A549 (cell line): Measurements from ENCODE around the gene ZSCAN18. TPM values are rescaled to one million over a fixed set of nuclear protein-coding genes. Genes with fewer than 3 reads are reported as not detected.

Experiments
- ATAC-seq, 2 experiments: fragments of 200-7000 bp in 1 of 2; fragments of >200 bp in 1 of 2; cut with Nextera tagmentation in 1 of 2; cut with Tn5 transposase in 1 of 2; 3 replicates each; pipeline versions ENCODE4 v1.8.0 to v1.9.1; 2018 to 2020; ENCODE audit warnings: mild to moderate bottlenecking in 1 of 2, moderate library complexity in 1 of 2
- CTCF ChIA-PET: fragments of 300-600 bp; sonication (Branson Sonifier 250); formaldehyde crosslinking; extraction: SDS; loops from one replicate; lab custom pipeline; 2021; ENCODE audit warnings: antibody characterized with exemption, inconsistent platforms; lab: Yijun Ruan, JAX
- POLR2A ChIA-PET: fragments of 350-600 bp; formaldehyde crosslinking; extraction: SDS; loops from one replicate; lab custom pipeline; 2021; ENCODE audit warnings: antibody characterized with exemption, inconsistent platforms; lab: Yijun Ruan, JAX
- DNase-seq, 2 experiments: peaks; one replicate each; pipeline versions ENCODE4 v3.0.0 to v3.0.0-alpha.2; 2011 to 2016; ENCODE audit warnings: low read depth in 1 of 2, low spot score in 1 of 2
- FAIRE-seq: peaks from 2 replicates; lab custom pipeline; 2011; peaks lifted over from hg19 to GRCh38; lab: Jason Lieb, UNC
- H3K27ac ChIP-seq, 2 experiments: fragments of >200 bp; sonication (Bioruptor Twin); formaldehyde crosslinking; 3 replicates each; pipeline ENCODE4 v1.5.1; 2016 to 2017
- H3K4me1 ChIP-seq: fragments of >200 bp; sonication (Bioruptor Twin); formaldehyde crosslinking; 3 replicates; pipeline ENCODE4 v1.6.1; 2016
- H3K4me2 ChIP-seq: fragments of >200 bp; sonication (Bioruptor Twin); formaldehyde crosslinking; 3 replicates; pipeline ENCODE4 v1.6.1; 2016
- H3K4me3 ChIP-seq: fragments of >200 bp; sonication (Bioruptor Twin); formaldehyde crosslinking; 3 replicates; pipeline ENCODE4 v1.5.1; 2016
- H3K9me3 ChIP-seq: fragments of >200 bp; sonication (Bioruptor Twin); formaldehyde crosslinking; 3 replicates; pipeline ENCODE4 v1.6.1; 2016
- ATOH8 ChIP-seq: fragments of 250-450 bp; sonication (Bioruptor Pico); IDR thresholded peaks from 2 replicates; pipeline ENCODE4 v1.5.0; 2020; ENCODE audit warnings: low read depth, mild to moderate bottlenecking, moderate library complexity
- BHLHE40 ChIP-seq: IDR thresholded peaks from 2 replicates; pipeline ENCODE4 v1.6.1; 2012; ENCODE audit warnings: low read depth, low read length, inconsistent platforms
- CBX8 ChIP-seq: fragments of 200-600 bp; sonication (generic); IDR thresholded peaks from 2 replicates; pipeline ENCODE4 v1.6.1; 2016
- CHD4 ChIP-seq: fragments of 200-600 bp; sonication (generic); IDR thresholded peaks from 2 replicates; pipeline ENCODE4 v1.6.1; 2016; ENCODE audit warnings: antibody characterized with exemption, mild to moderate bottlenecking, borderline replicate concordance
- FOSB ChIP-seq: fragments of 250-450 bp; sonication (Bioruptor Pico); IDR thresholded peaks from 2 replicates; pipeline ENCODE4 v1.5.0; 2020; ENCODE audit warnings: mild to moderate bottlenecking, moderate library complexity
- FOSL2 ChIP-seq, 2 experiments: fragments of 450-650 bp in 1 of 2; fragments of >200 bp in 1 of 2; sonication (Bioruptor Twin) in 1 of 2; formaldehyde crosslinking; IDR thresholded peaks; 2 replicates each; pipeline versions ENCODE4 v1.5.0 to v1.6.1; 2016 to 2020; ENCODE audit warnings: mild to moderate bottlenecking in 1 of 2, moderate library complexity in 1 of 2
- FOXS1 ChIP-seq: fragments of 250-450 bp; sonication (Bioruptor Pico); IDR thresholded peaks from 2 replicates; pipeline ENCODE4 v1.5.0; 2020; ENCODE audit warnings: mild to moderate bottlenecking, moderate library complexity
- HEYL ChIP-seq: fragments of 250-450 bp; sonication (Bioruptor Pico); IDR thresholded peaks from 2 replicates; pipeline ENCODE4 v1.8.0; 2021; ENCODE audit warnings: mild to moderate bottlenecking, moderate library complexity
- HOXB13 ChIP-seq: fragments of 250-450 bp; sonication (Bioruptor Pico); IDR thresholded peaks from 2 replicates; pipeline ENCODE4 v1.5.0; 2020; ENCODE audit warnings: low read depth, mild to moderate bottlenecking, moderate library complexity
- HOXB5 ChIP-seq: fragments of 250-450 bp; sonication (Bioruptor Pico); IDR thresholded peaks from 2 replicates; pipeline ENCODE4 v1.5.0; 2020; ENCODE audit warnings: mild to moderate bottlenecking, moderate library complexity
- MAFK ChIP-seq: fragments of 450-650 bp; IDR thresholded peaks from 2 replicates; pipeline ENCODE4 v1.6.1; 2014; ENCODE audit not compliant: partially characterized antibody
- NPAS2 ChIP-seq: fragments of 250-450 bp; sonication (Bioruptor Pico); IDR thresholded peaks from 2 replicates; pipeline ENCODE4 v1.8.0; 2022; ENCODE audit warnings: mild to moderate bottlenecking, moderate library complexity, borderline replicate concordance
- PBX3 ChIP-seq: IDR thresholded peaks from 2 replicates; pipeline ENCODE4 v1.6.1; 2012
- PHF8 ChIP-seq: fragments of 200-600 bp; sonication (generic); IDR thresholded peaks from 2 replicates; pipeline ENCODE4 v1.6.1; 2016; ENCODE audit warnings: low read depth, mild to moderate bottlenecking, antibody characterized with exemption, moderate library complexity, borderline replicate concordance
- POLR2AphosphoS2 ChIP-seq: conservative IDR thresholded peaks from 2 replicates; pipeline ENCODE4 v1.6.1; 2012; ENCODE audit warnings: low read length, improper control_type of control experiment, inconsistent platforms
- RAD21 ChIP-seq, 2 experiments: fragments of >200 bp in 1 of 2; sonication (Bioruptor Twin) in 1 of 2; formaldehyde crosslinking in 1 of 2; IDR thresholded peaks in 1 of 2; conservative IDR thresholded peaks in 1 of 2; 2 replicates in 1 of 2; 3 replicates in 1 of 2; pipeline ENCODE4 v1.6.1; 2012 to 2018; ENCODE audit warnings: inconsistent platforms in 1 of 2
- RFX5 ChIP-seq: fragments of 450-650 bp; IDR thresholded peaks from 2 replicates; pipeline ENCODE4 v1.7.1; 2014; ENCODE audit warnings: antibody characterized with exemption, mild to moderate bottlenecking, moderate library complexity
- SMC3 ChIP-seq: fragments of >200 bp; sonication (Bioruptor Twin); formaldehyde crosslinking; IDR thresholded peaks from 3 replicates; pipeline ENCODE4 v1.6.1; 2018; ENCODE audit warnings: inconsistent platforms
- SREBF2 ChIP-seq: fragments of 450-650 bp; IDR thresholded peaks from 2 replicates; pipeline ENCODE4 v1.6.1; 2014; ENCODE audit warnings: mild to moderate bottlenecking, moderate library complexity
- TFCP2L1 ChIP-seq: fragments of 250-450 bp; sonication (Bioruptor Pico); IDR thresholded peaks from 2 replicates; pipeline ENCODE4 v1.5.0; 2021; ENCODE audit warnings: mild to moderate bottlenecking
- USF2 ChIP-seq: fragments of 450-650 bp; IDR thresholded peaks from 2 replicates; pipeline ENCODE4 v1.6.1; 2014; ENCODE audit warnings: antibody characterized with exemption
- ZSCAN20 ChIP-seq: fragments of 250-450 bp; sonication (Bioruptor Pico); IDR thresholded peaks from 2 replicates; pipeline ENCODE4 v1.8.0; 2022; ENCODE audit warnings: mild to moderate bottlenecking, moderate library complexity
- WGBS: methylation state at CpG from one replicate; pipeline ENCODE4 v1.1.6; 2017; ENCODE audit errors: missing lambda C conversion rate; 5-methylcytosine and 5-hydroxymethylcytosine counted together
- polyA plus RNA-seq, 4 experiments: library from polyadenylated mRNA; depleted of rRNA in 3 of 4; stranded (reverse); fragments of >200 nt; fragmentation: RNase III in 1 of 4; extraction: RNeasy Plus Mini Kit Qiagen cat#74134 plus additional on column Dnase treatment in 1 of 4; gene quantifications; 2 replicates in 3 of 4; 3 replicates in 1 of 4; pipeline ENCODE4 v1.2.3, GENCODE V29; 2011 to 2017
- TF ChIP-seq, protein P1 (sequence below): IDR thresholded peaks from 2 replicates; pipeline ENCODE4 v1.6.1; 2012; ENCODE audit warnings: low read depth, borderline replicate concordance
- TF ChIP-seq, protein P2 (sequence below): fragments of 150-350 bp; IDR thresholded peaks from 2 replicates; pipeline ENCODE4 v1.6.1; 2014; ENCODE audit warnings: low read depth, mild to moderate bottlenecking, low read length
- TF ChIP-seq, protein P3 (sequence below): fragments of 200-600 bp; sonication (generic); IDR thresholded peaks from 2 replicates; pipeline ENCODE4 v1.6.1; 2016; ENCODE audit warnings: antibody characterized with exemption, mild to moderate bottlenecking, moderate library complexity

Gene ZSCAN18
- polyA plus RNA-seq, 2 of the 4 experiments (the other 2 are of a cell fraction), result 2.3 to 2.9 TPM

DNA sequence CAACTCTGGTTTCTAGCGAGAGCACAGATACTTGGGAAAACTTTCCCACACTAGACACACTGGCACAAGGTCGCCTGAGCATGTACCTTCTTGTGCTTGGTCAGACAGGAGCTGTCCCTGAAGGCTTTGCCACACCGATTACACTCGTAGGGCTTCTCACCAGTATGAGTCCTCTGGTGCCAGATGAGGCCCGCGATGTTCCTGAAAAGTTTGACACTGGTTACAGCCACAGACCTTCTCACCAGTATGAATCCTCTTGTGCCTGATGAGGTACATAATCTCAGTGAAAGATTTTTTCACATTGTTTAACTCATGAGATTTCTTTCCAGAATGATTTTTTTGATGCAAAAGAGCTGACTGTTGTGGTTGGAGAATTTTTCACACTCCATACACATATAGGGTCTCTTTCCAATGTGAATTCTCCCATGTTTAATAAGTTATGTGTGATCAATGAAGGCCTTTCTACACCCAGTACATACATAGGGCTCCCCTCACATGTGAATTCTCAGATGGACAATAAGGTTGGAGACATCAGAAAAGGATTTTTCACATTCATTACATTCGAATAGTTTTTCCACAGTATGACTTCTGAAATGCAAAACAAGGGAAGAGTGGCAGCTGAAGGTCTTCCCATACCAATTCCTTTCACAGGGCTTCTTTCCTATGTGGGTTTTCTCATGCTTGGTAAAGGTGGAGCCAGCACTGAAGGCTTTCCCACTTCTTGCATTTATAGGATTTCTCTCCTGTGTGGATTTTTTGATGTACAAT lies 9.9 kb upstream of the ZSCAN18 start:
- WGBS, result 51% methylated on average over 7 of the region's 7 CpGs
- Histone ChIP-seq H3K4me3 (no peak overlapping the region), H3K27ac (no peak overlapping the region), H3K4me1 (no peaks in the 10 kb centered on the region), H3K4me2 (no peak overlapping the region), H3K9me3 (peaks cover 88% of the 10 kb centered on the region)
- ChIA-PET CTCF (interaction anchor here (1.9 kb wide), 1 partner anchor 8 kb away, joined by 5 read pairs; no protein-coding TSS in a partner anchor), POLR2A (no interaction called here)
- FAIRE-seq, result no peak
- TF ChIP-seq, protein P1, sequence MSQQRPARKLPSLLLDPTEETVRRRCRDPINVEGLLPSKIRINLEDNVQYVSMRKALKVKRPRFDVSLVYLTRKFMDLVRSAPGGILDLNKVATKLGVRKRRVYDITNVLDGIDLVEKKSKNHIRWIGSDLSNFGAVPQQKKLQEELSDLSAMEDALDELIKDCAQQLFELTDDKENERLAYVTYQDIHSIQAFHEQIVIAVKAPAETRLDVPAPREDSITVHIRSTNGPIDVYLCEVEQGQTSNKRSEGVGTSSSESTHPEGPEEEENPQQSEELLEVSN, result no peak
- TF ChIP-seq CHD4 (no peak), FOSB (CRISPR knock-in tag) (no peak), NPAS2 (CRISPR knock-in tag) (no peak), PHF8 (no peak), RAD21 (conservative IDR thresholded peaks at IDR 0.05 in 1 of 2, IDR thresholded peaks at IDR 0.05 in 1 of 2) (no peak), BHLHE40 (no peak), CBX8 (no peak), PBX3 (no peak), HOXB13 (CRISPR knock-in tag) (no peak), USF2 (no peak), POLR2AphosphoS2 (no peak), FOSL2 (IDR thresholded peaks at IDR 0.05) (no peak), FOSL2 (CRISPR knock-in tag; IDR thresholded peaks at IDR 0.05) (no peak), SMC3 (no peak), ZSCAN20 (CRISPR knock-in tag) (no peak), FOXS1 (CRISPR knock-in tag) (no peak), SREBF2 (no peak)
- TF ChIP-seq, protein P2, sequence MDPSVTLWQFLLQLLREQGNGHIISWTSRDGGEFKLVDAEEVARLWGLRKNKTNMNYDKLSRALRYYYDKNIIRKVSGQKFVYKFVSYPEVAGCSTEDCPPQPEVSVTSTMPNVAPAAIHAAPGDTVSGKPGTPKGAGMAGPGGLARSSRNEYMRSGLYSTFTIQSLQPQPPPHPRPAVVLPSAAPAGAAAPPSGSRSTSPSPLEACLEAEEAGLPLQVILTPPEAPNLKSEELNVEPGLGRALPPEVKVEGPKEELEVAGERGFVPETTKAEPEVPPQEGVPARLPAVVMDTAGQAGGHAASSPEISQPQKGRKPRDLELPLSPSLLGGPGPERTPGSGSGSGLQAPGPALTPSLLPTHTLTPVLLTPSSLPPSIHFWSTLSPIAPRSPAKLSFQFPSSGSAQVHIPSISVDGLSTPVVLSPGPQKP, result no peak
- no peak for DNase-seq
- ATAC-seq, result no peak

DNA sequence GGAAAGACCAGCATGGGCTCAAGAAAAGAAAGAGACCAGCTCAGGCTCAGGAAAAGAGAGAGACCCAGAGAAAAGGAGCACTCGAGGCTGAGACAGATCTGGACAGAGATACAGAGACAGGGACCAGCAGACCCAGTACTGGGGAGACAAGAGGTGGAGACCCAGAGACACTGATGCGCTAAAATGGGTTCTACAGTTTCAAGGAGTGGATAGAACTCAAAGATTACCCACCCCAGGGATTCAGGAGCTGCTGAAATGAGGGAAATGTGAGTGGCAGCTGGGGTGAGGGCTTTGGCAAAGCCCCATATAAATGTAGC lies 609 bp upstream of the ZSCAN18 start:
- H3K4me2 ChIP-seq, result peak overlapping the region; percentile 10; the same call in 1 of the 3 replicates
- DNase-seq (no peak), FAIRE-seq (no peak), ATAC-seq (no peak)
- TF ChIP-seq ATOH8 (CRISPR knock-in tag) (no peak), RFX5 (no peak), PBX3 (no peak), NPAS2 (CRISPR knock-in tag) (no peak), HOXB5 (CRISPR knock-in tag) (no peak), SMC3 (no peak), TFCP2L1 (CRISPR knock-in tag) (no peak), FOSB (CRISPR knock-in tag) (no peak), HEYL (CRISPR knock-in tag) (no peak), MAFK (no peak), FOXS1 (CRISPR knock-in tag) (no peak)
- TF ChIP-seq, protein P3, sequence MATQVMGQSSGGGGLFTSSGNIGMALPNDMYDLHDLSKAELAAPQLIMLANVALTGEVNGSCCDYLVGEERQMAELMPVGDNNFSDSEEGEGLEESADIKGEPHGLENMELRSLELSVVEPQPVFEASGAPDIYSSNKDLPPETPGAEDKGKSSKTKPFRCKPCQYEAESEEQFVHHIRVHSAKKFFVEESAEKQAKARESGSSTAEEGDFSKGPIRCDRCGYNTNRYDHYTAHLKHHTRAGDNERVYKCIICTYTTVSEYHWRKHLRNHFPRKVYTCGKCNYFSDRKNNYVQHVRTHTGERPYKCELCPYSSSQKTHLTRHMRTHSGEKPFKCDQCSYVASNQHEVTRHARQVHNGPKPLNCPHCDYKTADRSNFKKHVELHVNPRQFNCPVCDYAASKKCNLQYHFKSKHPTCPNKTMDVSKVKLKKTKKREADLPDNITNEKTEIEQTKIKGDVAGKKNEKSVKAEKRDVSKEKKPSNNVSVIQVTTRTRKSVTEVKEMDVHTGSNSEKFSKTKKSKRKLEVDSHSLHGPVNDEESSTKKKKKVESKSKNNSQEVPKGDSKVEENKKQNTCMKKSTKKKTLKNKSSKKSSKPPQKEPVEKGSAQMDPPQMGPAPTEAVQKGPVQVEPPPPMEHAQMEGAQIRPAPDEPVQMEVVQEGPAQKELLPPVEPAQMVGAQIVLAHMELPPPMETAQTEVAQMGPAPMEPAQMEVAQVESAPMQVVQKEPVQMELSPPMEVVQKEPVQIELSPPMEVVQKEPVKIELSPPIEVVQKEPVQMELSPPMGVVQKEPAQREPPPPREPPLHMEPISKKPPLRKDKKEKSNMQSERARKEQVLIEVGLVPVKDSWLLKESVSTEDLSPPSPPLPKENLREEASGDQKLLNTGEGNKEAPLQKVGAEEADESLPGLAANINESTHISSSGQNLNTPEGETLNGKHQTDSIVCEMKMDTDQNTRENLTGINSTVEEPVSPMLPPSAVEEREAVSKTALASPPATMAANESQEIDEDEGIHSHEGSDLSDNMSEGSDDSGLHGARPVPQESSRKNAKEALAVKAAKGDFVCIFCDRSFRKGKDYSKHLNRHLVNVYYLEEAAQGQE, result no peak
- H3K27ac ChIP-seq, result no peak overlapping the region
- no peaks in the 10 kb centered on the region for H3K4me1 ChIP-seq
- H3K9me3 ChIP-seq, result peaks cover 78% of the 10 kb centered on the region
- peak overlapping the region; percentile 40; the same call in 2 of the 3 replicates for H3K4me3 ChIP-seq
- WGBS, result 2% methylated on average over 2 of the region's 2 CpGs
- ChIA-PET POLR2A (interaction anchor here (0.5 kb wide), 1 partner anchor 1964 kb away, joined by 3 read pairs; no protein-coding TSS in a partner anchor), CTCF (interaction anchor here (1.3 kb wide), 1 partner anchor 48 kb away, joined by 3 read pairs; no protein-coding TSS in a partner anchor)
